ENCODE results near the gene MYH7.

Gene MYH7

GRCh38 chr14:23414906-23415820 is 20.3 kb downstream of the MYH7 start:
- no peak for TF ChIP-seq CTCF (IDR thresholded peaks at IDR 0.05; ENCODE audit: extremely low read depth, missing control alignments)

GRCh38 chr14:23414254-23414653 is 21.2 kb downstream of the MYH7 start:
- TF ChIP-seq CTCF (IDR thresholded peaks at IDR 0.05; ENCODE audit: extremely low read depth, missing control alignments), result no peak
- DNase-seq (ENCODE audit: low spot score), result no peak

More at GRCh38 chr14:23414906-23415820, 20.3 kb downstream of the MYH7 start:
- no peak for DNase-seq (ENCODE audit: low spot score)

DNA sequence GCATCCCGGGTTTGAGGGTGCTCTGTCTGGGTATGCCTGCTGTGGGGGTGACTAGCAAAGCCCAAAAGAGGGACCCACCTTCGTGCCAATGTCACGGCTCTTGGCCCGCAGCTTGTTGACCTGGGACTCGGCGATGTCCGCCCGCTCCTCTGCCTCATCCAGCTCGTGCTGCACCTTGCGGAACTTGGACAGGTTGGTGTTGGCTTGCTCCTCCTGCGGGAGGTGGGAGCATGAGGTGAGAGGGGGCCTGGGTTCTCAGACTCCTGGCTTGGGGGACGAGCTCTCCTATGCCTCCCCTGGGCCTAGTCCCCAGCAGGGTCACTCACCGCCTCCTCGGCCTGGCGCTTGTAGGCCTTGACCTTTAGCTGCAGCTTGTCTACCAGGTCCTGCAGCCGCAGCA is 21.8 kb downstream of the MYH7 start:
- DNase-seq (ENCODE audit: low spot score), result no peak

DNA sequence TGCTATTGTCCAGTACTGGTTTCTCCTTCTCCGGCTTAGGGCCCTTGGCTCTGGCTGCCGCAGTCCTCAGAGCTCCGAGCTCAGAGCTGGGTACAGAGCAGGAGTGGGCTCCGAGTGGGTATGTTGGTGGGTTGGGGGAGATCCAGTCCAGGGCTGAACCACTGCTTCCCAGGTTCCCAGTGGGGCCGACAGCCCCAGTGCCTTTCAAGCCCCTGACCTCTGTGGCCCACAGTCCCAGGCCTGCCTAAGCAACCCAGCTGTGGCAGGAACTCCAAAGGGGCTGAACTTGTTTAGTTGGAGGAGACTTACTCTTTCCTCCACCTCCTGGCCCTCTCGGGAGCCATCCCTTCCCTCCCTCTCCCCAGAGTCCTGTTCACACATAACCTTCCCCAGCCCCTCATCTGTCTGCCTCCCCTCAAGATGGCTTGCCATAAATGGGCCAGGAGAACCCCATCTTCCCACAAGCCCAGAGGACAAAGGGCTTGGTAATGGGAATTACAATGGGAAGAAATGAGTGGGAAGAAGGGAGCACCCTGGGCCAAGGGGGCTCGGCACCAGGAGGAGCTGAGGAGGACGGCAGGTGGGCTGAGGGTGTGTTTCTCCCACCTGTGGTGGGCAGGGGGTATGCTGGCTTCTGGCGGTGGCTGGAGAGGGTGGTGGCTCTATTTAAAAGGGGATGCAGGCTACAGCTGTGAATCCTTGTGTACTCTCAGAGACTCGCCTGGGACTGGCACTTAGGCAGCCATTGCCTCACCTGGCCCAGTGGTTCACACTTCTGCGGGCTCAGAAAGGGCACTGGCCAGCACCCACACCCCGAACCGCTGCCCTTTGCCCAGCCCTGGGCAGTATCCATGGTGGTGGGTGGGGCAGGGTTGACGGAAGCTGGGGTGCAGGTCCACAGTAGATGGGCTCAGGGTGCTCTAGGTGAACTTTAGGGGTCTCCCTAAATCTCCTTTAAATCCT is 23.6 kb downstream of the MYH7 start:
- no peak for DNase-seq (ENCODE audit: low spot score)
- TF ChIP-seq CTCF (IDR thresholded peaks at IDR 0.05; ENCODE audit: extremely low read depth, missing control alignments), result no peak

More for the DNA sequence above, 21.8 kb downstream of the MYH7 start:
- TF ChIP-seq CTCF (IDR thresholded peaks at IDR 0.05; ENCODE audit: extremely low read depth, missing control alignments), result no peak

GRCh38 chr14:23409966-23410635 is 25.4 kb downstream of the MYH7 start:
- TF ChIP-seq CTCF (IDR thresholded peaks at IDR 0.05; ENCODE audit: extremely low read depth, missing control alignments), result no peak
- no peak for DNase-seq (ENCODE audit: low spot score)

DNA sequence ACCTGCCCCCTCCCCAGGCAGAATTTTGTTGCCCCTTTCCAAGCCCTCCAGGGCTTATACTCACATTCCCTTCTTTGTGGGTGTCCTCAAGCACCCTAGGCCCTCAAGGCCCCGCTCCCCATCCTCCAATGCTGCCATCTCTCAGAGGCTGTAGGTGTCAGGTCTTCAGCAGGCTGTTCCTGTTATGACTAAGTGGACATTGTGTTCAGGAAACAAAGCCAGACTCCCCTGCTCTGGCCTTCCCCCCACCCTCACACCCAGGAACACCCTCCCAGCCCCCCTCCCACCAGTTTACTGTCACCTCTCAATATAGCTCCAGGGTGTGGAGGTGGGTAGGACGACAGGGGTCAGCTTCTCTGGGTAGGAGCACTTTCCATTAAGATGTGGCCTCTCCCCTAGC is 26.0 kb downstream of the MYH7 start:
- TF ChIP-seq CTCF (IDR thresholded peaks at IDR 0.05; ENCODE audit: extremely low read depth, missing control alignments), result no peak
- peak; percentile 54 for DNase-seq (ENCODE audit: low spot score)
